ENCODE results near the gene KCNH4. TPM values are rescaled to one million over a fixed set of nuclear protein-coding genes. Genes with fewer than 3 reads are reported as not detected.
"Not testable (repeated sequence)": the region's sequence is repeated elsewhere in the genome, so short reads cannot be mapped to it uniquely, and the experiment has no call there.

KCNH4 gene
- total RNA-seq, 1 experiment from 2014 or later: not detected

DNA sequence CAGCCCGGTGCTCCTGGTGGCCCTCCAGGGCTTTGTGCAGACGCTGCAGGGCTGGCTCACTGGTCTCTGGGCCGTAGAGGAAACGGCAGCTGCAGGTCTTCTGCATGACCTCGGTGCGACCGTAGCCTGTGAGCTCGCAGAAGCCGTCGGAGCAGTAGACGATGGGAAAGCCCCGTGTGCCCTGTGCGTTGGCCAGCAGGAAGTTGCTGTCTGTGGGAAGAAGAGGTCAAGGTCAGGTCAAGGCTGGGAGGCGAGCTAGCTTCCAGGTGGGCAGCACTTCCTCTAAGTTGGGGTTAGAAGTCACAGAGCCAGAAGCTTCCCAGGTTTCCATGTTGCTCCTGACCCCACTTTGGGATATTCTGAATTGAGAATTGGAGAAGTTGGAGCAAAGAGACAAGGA is 2.1 kb downstream of the KCNH4 start:
- no peak for DNase-seq (ENCODE audit: low read depth)

GRCh38 chr17:42177684-42178083 is 3.3 kb downstream of the KCNH4 start:
- DNase-seq (ENCODE audit: low read depth): peak; percentile 12

DNA sequence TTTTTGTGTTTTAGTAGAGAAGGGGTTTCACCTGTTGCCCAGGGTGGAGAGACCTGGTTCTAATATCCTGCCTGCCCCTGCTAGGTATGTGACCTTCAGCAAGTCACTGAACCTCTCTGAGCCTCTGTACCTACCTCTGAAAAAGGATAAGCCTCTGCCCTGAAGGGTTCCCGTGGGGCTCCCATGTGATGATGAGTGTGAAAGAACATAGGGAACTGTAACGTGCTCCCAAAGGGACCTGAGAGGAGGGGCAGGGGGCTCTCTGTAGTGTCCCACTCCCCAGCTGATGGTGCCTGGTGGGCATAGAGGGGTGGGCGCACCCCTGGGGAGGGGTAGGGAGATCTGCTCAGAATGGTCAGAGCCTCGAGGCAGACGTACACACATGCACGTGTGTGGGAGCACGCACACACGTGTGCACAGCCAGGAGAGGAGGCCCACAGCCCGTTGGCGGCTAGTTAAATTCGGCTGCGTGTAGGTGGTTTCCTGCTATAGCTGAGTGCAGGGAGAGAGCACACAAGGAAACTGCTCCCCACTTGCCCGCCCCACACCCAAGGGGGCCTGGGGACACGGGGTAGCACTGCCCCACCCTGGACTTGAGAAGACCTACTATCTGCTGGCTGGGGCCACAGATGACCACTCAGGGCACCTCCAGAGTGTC is 6.7 kb downstream of the KCNH4 start:
- no peak for DNase-seq (ENCODE audit: low read depth)

DNA sequence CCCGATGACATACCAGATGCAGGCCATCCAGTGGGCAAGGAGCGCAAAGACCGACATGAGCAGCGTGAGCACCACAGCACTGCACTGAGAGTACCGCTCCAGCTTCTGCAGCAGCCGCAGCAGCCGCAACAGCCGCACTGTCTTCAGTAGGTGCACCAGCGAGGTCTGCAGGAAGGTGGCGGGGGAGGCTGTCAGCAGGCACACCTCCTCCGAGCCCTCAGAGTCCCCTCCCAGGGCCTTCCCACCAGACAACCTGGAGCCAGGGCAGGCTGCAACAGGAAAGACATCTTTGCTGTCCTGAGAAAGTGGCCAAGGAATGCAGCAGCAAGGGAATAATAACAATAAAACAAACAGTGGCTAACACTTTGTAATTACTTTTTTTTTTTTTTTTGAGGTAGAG is 9.1 kb downstream of the KCNH4 start:
- no peak for DNase-seq (ENCODE audit: low read depth)

- no peak for DNase-seq (ENCODE audit: low read depth)
These were observed 11.6 kb downstream of the KCNH4 start for GRCh38 chr17:42169351-42169750.

DNA sequence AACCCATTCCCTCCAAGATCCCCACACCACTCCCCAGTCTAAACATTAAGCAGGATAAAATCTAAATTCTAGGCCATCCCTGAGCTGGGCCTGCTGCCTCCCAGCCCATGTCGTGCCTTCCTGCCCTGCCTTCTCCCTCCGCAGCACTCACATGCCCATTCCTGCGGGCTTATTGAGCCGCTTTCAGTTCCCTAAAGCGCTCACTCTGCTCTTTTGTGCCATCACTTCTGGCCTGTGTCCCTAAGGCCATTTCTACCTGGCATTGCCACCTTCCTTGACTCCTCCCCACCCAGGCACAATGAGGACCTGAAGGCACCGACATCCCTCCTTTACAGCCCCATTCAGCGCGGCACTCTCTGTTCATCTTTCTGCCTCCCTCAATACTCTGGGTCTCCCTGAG is 13.1 kb downstream of the KCNH4 start:
- DNase-seq (ENCODE audit: low read depth): no peak

DNA sequence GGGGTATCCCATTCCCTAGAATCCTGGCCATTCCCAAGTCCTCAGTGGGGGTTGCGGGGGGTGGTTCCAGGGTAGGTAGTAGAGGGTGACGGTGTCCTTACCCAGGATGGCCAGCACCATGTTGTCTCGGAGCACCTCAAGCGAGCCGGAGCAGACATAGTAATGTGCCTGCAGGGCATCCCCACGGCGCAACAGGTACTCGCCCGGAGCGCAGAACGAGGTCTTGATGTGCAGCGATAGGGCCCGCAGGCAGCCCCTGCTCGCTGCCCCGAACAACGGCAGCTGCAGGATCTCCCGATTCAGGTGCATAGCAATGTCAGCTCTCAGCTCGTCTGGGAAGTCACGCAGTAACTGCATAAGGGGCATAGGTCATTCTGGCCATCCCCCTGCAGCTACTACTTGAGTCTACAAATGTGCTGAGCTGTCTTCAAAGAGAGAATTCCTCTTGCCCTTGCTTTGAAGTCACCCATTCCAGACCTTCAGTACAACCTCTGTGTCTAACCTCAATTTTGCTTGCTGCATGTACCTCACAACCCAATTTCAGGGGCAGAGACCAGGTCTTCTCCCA is 14.7 kb downstream of the KCNH4 start:
- no peak for DNase-seq (ENCODE audit: low read depth)

DNA sequence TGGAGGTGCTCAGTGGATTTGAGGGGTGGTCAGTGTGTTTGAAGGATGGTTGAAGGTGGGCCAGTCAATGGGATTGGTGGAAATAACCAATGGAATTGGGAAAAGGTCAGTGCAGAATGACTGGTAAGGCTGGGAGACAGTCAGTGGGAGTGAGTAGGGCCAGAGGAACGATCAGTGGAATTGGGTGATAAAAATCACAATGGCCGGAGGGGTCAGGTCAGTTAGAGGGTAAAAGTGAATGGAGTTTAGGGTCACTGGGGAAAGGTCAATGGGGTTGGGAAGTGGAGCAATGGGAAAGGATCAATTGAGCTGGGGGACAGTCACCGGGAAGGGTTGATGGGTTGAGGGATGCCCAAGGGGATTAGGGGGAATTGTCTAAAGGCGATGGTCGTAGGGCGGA is 15.2 kb downstream of the KCNH4 start:
- DNase-seq (ENCODE audit: low read depth): no peak

- DNase-seq (ENCODE audit: low read depth): no peak
These were observed 17.1 kb downstream of the KCNH4 start for GRCh38 chr17:42163696-42164407.

DNA sequence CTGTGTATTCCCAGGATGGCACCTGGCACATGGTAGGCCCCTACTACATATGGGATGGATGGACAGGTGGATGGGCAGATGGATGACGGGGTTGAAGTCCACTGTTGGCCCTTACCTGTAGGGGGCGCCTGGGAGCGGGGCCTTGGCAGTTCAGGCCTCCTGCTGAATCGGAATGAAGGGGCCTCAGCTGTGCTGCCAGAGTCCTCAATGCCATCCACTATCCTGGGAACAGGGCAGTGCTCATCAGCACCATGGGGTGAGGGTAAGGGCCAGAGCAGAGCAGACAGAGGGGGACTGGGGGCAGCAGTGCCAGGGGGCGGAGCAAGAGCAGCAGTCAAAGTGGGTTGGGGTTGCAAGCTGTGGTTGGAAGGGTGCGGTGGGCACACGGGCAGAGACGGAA is 17.8 kb downstream of the KCNH4 start:
- no peak for DNase-seq (ENCODE audit: low read depth)

GRCh38 chr17:42160531-42160910 is 20.4 kb downstream of the KCNH4 start:
- DNase-seq (ENCODE audit: low read depth): no peak

- DNase-seq (ENCODE audit: low read depth): no peak
These were observed 21.0 kb downstream of the KCNH4 start for GRCh38 chr17:42159796-42160530.

DNA sequence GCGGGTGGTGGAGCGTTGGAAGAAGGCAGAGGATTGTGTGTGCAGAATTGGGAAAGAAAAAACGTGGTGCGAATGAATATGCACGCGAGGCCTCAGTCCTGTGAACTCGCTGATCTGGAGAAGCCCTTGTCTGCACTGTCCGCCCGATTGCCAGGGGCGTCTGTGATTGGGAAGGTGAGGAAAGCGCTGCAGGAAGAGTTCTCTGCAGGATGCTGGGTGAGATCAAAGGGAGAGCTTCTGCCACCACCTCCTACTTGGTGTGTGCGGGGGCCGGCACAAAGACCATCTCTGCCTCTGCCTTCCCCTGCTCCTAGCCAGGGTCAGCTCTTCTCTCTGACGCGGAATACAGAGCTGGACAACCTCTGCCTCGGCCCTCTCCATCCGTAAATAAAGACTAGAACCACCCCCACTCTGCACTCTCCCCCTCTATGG is 25.3 kb downstream of the KCNH4 start:
- no peak for DNase-seq (ENCODE audit: low read depth)

DNA sequence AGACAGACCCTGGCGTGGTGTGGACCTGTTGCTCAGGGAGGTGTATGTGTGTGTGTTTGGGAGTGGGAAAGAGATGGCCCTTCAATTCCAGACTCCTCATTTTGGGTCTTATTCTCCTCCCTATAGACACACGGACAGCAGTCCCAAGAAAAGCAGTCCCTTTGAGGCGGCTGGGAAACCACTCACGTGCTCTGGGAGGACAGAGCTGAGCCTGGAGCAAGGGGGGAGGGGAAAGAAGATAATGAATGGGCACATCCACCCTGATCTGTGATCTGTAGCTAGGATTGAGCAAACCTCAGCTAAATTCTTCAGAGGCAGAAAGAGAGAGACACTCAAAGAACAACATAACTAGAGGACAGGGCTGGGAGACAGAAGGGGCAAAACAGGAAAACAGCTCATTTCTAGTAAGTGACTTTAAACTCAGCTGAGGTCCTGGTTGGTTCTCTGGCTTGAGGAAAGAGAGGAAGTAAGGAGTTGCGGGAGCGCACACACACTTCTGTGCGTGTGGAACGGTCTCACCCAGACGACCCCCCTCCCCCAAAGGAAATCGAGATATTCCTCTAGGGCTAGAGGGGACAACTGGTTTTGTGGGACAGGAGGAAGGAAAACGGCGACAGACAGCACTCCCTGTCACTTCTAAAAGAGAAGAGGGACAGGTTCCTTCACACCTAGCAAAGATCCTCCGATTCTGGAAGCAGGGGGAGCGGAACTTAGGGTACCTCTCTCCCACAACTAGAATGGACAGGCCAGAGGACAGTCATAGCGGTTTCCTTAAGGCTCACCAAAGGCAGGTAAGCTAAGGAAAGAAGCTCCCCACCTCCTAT is 26.8 kb downstream of the KCNH4 start:
- DNase-seq (ENCODE audit: low read depth): peak; percentile 35

- DNase-seq (ENCODE audit: low read depth): no peak
These were observed 33.9 kb downstream of the KCNH4 start for GRCh38 chr17:42146911-42147607.

DNA sequence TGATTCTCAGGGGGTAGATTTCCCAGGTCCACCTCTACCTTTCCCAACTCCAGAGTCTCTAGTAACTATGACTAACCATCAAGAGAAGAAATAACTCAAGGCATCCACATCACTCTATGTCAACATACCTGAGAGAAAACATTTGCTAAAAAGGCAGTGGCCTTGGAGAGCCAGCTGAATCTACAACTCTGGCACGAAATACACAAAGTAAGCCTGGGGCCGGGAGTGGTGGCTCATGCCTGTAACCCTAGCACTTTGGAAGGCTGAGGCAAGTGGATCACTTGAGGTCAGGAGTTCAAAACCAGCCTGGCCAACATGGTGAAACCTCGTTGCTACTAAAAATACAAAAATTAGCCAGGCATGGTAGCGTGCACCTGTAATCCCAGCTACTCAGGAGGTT is 37.8 kb downstream of the KCNH4 start:
- DNase-seq (ENCODE audit: low read depth): peak; percentile 29

GRCh38 chr17:42142371-42142896 is 38.5 kb downstream of the KCNH4 start:
- DNase-seq (ENCODE audit: low read depth): peak; percentile 72

GRCh38 chr17:42141382-42141781 is 39.6 kb downstream of the KCNH4 start:
- no peak for DNase-seq (ENCODE audit: low read depth)

DNA sequence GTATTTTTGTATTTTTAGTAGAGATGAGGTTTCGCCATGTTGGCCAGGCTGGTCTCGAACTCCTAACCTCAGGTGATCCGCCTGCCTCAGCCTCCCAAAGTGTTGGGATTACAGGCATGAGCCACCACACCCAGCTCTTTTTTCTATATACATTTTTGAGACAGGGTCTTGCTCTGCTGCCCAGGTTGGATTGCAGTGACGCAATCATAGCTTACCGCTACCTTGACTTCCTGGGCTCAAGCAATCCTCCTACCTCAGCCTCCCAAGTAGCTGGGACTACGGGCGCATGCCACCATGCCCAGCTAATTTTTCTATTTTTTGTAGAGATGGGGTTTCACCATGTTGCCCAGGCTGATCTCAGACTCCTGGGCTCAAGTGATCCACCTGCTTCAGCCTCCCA is 40.3 kb downstream of the KCNH4 start:
- not testable (repeated sequence) for DNase-seq (ENCODE audit: low read depth)

- no peak for DNase-seq (ENCODE audit: low read depth)
These were observed 42.0 kb downstream of the KCNH4 start for GRCh38 chr17:42138749-42139492.

Measured in M059J (cell line).